GM19463 (cell line): ENCODE data around the gene CRYBG3.

Source experiments
- ATAC-seq: cut with Tn5 transposase; IDR thresholded peaks from one replicate; pipeline ENCODE4 v1.9.1; 2021; ENCODE audit warnings: mild to moderate bottlenecking, moderate library complexity; ENCODE audit not compliant: unreplicated experiment

Gene CRYBG3

DNA sequence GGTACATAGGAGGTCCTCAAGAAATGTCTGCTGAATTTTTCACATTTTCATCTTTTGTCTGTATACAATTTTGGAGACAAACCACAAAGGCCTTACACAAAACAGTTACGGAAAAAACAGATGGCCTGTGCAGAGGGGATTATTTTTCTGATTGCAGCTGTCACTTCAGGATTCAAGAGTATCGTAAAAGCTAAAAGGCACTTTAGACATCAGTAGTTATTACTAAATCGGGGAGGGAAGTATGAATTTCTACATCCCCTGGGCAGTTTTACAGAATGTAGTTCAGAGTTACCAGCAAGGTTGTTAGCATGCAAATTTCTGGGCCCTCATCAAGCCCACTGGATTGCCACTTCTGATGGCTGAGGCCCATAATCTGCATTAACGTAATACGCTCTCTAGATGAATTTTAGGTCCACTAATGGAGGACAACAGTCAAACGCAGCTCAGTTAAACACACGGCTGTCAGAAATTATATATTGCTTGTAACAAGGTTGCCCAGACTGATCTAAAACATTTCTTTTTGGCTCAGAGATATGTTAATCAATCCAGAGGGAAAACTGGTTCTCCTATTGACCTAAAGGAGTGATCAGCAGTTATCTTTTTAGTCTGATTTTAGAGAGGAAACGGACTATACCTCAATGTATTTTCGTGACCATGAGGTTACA, 149.3 kb downstream of the CRYBG3 start:
- ATAC-seq = no peak

DNA sequence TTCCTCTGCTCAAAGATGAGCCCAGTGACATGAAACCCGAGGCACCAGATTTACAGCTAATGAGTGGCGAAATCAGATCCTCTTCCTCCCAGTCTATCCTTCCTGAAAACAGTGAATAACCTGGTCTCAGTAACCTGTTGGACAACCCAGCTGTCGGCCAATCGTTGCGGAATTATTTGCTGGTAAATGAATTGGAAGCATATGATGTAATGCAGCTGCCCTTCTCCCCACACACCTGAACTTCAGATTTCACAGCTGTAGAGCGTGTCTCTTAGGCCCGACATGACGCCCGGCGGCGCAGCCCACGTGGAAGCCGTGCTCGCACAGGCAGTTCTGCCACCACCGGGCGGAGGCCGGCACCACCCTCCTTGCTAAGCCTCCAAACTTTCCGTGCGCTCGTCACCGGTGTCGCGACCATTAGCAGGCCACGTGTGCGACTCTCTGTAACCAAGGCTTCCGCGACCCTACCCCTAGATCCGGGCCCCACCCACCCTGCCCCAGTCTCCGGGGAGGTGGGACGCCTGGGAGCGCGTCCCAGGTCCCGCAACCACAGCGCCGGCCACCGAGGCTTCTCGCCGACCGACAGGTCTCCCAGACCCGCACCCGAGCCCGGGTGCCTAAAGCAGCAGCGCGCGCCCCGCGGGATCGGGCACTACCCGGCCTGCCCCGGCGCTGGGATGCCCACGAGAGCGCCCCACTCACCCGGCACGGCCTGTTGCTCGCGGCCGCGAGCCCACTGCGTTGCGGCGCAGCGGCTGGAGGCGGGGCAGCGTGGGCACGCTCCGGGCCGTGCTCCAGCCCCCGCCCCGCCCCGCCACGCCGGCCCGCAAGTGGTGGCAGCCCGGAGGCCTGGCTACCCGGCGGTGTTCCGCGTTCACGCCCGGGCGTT, 150.1 kb downstream of the CRYBG3 start, which contains the start of gene RIOX2:
Gene RIOX2 (minus strand): TSS at position 753 of the 889 bp plus-strand sequence. CDS start 4,838 bp downstream, outside the sequence.
- ATAC-seq = peak; percentile 87

DNA sequence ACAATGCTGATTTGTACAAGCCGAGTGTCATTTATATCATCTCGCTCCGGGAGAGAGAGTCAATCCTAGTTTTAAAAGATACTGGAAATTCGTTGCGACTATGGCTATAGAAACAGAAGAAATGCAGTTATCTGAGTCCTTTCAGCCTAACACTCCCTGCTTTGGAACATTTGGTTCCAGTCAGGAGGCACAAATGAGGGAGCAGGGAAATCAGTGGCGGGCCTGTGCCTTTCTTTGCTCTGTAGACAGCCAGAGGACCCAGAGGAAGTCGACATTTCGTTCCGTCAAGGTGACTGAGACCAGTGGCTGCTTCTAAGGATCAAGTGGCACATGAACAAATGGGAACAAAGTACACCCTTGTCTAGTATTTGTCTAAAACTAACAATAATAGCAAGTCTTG, 151.2 kb downstream of the CRYBG3 start:
- no peak for ATAC-seq

DNA sequence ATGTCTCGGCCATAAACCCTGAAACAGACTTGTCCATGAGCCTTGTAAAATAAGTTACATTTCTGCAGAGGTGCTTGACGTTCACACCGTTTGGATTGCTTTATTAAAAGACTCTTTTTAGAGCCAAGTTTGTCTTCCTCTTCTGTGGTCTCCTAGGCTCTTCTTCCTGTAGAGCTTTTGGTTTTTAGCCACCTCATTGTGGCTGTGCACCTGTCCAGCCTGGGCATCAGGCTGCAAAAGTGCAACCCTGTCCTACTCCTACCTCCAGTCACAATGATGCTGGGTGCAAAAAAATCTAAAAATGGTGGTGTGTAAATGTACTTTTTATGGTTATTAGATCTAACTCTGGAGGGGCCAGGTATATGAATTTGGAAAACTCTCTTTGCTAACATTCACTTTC, 153.2 kb downstream of the CRYBG3 start:
- no peak for ATAC-seq

DNA sequence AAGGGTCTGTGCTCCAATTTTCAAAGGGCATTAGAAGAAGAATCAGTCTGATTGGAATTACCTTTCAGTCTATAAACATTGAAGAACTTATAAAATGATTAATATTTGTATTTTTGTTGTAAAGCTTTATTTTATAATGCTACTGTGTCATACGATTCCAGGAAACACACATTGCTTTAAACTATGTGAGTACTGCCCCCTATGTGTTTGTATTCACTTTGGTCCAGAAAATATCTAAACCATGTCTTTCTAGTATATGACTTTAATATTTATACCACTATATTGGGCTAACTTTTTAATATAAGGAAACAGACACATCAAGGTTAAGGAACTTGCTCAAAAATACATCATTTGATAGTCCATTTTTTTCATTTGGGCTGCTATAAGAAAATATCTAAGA, 153.7 kb downstream of the CRYBG3 start:
- no peak for ATAC-seq

DNA sequence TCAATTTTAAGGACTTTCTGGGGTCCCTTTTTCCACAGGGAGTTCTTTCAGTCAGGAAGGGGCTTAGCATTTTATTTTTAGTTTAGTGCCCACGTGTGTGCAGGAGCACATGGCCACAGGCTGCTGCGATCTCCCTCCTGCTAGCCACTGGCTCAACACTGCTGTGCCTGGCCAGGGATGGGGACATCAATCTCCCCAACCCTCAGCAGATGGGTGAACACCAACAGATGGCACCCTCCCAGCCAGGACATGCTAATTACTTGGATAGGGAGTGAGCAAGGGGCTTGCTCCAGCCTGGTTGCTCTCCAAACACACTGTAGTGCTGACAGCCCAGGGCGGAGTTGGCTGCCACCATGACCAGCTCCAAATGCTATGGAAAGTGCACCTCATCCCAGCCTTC, 157.8 kb downstream of the CRYBG3 start:
- no peak for ATAC-seq

DNA sequence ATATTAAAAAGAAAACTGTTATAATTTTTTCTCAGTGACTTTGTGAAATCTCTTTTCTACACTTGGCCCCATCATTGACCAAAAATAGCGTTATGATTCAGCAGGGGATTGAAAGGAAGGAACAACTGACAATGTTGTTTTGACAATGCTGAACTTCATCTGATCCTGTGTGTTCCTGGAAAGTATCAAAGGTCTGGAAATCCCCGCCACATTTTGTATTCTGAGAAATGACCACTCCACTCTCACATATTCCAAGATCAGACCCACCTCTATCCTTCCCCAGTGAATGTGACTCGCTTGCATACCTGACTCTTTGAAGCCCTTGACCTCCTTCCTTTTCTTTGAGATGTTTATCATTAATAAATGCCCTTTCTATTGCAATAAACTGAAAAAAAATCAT, 160.1 kb downstream of the CRYBG3 start:
- ATAC-seq = peak; percentile 79

DNA sequence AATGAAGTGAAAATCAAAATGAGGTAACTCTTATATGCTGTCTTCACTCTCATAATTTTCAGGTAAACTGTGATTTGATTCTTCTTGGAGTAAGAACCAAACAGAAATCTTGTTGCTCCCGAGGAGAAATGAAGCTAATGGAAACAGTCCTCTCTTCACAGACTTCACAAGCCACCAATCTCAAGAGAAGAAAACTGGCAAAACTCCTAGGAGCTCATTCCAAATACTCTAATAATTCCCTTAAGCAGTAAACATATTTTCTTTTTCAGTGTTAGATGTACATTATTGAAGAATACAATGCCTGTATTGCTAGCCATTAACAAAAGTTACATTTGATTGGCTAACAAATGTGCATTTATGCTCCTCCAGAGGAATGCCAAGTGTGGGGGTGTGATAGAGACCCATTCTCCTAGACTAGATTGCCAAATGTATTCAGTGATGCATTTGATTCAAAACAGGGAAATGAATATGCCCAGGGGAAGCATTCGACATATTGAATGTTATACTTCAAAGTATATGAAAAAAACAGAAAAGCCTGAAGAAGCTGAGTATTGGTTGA, 162.2 kb downstream of the CRYBG3 start:
- no peak for ATAC-seq

DNA sequence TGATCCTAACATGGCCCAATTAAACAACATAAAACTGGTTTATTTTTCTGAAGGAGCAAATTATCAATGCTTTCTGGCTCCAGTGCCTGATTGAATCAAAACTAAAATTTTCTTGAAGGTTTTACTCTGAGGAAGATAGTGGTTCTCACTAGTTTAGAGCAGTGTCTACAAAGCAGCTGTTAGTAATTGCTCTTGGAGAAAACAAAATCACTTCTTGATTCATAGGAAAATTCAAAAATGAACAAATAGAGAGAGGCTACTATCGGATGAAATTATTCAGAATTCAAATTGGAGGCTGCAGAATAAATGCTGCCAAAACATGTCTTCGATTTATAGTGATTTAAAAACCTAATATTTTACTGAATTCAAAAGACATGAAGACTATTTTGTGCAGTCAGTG, 165.5 kb downstream of the CRYBG3 start:
- no peak for ATAC-seq

DNA sequence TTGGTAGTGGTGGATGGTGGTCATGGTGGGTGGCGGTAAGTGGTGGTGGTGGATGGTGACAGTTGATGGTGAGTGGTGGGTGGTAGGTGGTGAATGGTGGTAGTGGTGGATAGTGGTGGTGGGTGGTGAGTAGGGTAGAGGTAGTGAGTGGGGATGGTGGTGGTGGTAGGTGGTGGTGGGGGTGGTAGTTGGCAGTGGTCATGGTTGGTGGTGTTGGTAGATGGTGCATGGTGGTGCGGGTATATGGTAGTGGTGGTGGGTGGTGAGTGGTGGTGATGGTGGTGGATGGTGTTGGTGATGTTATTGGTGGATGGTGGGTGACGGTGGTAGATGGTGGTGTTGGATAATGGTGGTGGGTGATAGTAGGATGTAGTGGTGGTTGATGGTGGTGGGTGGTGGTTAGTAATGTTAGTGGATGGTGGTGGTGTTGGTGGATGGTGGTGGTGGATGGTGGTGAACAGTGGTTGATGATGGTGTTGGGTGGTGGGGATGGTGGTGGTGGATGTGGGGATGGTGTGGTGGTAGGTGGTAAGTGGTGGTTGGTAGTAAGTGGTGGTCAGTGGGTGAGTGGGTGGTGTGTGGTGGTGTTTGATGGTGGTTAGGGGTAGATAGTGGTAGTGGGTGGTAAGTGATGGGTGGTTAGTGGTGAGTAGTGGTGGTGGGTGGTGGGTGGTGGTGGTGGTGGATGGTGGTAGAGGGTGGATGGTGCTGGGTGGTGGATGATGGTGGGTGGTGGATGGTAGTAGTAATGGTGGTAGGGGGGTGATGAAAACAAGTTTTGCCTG, 167.2 kb downstream of the CRYBG3 start:
- no peak for ATAC-seq

DNA sequence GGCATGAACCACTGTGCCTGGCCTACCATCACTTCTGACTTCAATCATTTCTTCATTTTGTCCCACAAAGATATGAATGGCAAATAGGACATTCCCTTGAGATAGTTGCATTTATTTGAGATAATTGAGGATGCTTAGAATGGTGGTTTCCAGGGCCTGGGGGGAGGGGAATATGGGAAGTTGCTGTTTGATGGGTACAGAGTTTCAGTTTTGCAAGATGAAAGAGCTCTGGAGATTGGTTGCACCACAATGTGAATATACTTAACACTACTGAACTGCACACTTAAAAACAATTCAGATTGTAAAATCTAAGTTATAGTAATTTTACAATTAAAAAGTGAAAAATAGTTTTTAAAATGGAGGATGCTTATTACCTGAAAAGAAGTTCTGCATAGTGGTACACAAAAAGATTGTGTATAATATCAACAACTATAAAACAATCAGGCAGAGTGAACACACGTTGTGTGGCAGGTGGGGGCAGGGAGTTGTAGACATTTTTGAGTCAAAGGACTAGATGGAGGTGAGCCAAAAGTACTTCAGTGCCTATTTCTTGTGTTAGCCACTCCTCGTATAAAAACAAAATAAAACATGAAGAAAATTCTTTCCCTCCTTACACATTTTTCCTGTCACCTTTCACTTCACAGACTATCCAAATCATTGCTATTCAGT, 168.9 kb downstream of the CRYBG3 start:
- ATAC-seq = no peak

DNA sequence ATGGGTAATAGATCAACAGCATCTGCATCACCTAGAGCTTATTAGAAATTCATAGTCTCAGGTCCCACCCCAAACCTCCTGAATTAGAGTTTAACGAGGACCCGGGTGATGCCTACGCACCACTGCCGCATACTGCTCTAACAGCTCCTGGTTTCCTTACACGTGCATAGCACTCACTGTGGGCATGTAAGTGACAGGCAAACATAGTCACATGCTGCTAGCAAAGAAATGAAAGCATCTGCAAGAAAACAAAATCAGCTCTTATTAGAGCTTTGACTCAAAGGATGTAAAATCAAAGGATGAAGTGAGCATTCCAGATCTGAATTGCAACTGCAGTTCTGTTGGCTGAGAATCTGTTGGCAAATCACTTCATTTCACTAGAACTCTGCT, 169.5 kb downstream of the CRYBG3 start:
- peak; percentile 51 for ATAC-seq

DNA sequence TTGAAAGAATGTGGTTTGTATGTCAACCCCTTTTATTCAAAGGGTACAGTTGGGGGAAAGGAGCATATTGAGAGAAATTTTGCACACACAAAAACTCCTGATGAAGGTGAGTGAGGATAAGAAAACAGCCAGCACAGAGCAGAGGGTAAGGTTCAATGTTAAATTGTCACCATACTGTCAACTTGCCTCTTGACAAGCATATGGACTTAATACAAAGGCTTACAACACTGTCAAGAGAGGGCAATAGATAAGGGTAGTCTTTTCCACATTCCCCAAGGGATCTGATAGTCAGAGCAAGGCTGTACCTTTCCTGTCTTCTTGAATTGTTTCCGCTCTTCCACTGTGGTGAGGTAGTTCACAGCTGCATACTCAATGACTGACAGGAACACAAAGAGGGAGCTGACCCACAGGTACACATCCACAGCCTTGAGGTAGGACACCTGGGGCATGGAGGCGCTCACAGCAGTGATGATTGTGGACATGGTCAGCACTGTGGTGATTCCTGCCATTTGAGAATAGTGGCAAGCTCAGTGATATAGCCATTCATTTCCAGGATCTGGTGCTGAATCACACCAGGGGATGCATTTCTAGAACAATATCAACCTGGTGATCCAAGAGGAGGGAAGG, 170.8 kb downstream of the CRYBG3 start:
- no peak for ATAC-seq

DNA sequence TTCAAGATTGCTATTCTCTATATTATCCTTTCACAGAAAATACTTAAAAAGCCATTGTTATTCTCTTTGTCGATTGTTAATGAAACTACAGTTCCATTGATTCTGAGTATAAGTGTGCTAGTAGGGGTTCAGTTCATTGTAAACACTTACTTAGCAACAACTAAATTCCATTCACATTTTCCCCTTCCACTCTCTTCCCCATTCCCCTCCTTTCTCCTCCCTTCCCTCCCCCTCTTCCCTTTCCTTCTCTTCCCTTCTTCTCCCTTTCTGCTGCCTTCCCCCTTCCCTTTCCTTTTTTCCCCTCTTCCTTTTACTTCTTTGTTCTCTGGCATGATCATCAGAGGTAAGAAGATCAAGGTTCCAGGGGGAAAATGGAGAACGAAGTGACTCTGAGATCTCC, 171.7 kb downstream of the CRYBG3 start:
- ATAC-seq = no peak

DNA sequence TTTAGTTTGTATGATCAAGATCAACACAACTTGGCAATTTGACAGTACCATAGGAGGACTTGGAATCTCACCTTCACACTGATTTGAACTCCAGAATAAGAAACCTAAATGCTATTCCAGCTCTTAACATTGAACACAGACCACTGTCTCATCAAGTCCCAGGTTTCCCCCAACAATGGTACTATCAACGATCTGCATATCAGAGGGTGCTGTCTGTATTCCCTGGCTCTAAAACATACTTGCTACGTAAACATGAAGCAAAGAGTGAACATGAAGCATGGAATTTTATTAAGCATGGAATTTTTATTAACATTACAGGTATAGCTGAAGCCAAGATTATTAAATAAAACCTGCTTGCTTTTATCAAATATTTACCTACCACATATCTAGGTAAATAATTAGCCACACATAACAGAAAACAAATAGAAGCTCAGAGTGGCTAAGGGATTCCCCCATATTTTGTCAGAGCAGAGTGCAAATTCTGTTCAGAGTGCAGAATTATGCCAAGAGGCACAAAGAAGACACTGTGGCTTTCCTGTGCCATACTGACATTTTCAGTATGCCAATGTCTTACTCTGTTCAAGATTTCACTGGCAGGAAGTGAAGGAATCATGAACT, 172.6 kb downstream of the CRYBG3 start:
- ATAC-seq = no peak
